ENCODE data around the gene TCN2.

- TF ChIP-seq OSR1 (CRISPR knock-in tag; IDR thresholded peaks at IDR 0.05) = no peak
- no peak for TF ChIP-seq PPARA (CRISPR knock-in tag; IDR thresholded peaks at IDR 0.05; ENCODE audit: borderline replicate concordance)
- TF ChIP-seq PATZ1 (CRISPR knock-in tag; IDR thresholded peaks at IDR 0.05; ENCODE audit: borderline replicate concordance) = peak; percentile 42; the same call in 1 of the 2 replicates
- no peak for TF ChIP-seq ZNF565 (CRISPR knock-in tag; conservative IDR thresholded peaks at IDR 0.05; ENCODE audit: low read depth)
- TF ChIP-seq CREB5 (CRISPR knock-in tag; IDR thresholded peaks at IDR 0.05; ENCODE audit: low read depth) = 0 out of 2 replicates have a peak, but pooled peaks have one; percentile 12
- no peak for TF ChIP-seq CSDC2 (CRISPR knock-in tag; IDR thresholded peaks at IDR 0.05)
- TF ChIP-seq RARB (CRISPR knock-in tag; IDR thresholded peaks at IDR 0.05) = no peak
- peak; percentile 65; the same call in 1 of the 2 replicates for TF ChIP-seq ZFP3 (CRISPR knock-in tag; IDR thresholded peaks at IDR 0.05)
- no peak for TF ChIP-seq CSRNP3 (CRISPR knock-in tag; IDR thresholded peaks at IDR 0.05)
- no peak; the same call in 1 of the 2 replicates for TF ChIP-seq GLIS3 (CRISPR knock-in tag; IDR thresholded peaks at IDR 0.05)
- TF ChIP-seq ARNTL (CRISPR knock-in tag; IDR thresholded peaks at IDR 0.05; ENCODE audit: borderline replicate concordance, low read depth) = no peak
These were observed 31.8 kb upstream of the TCN2 start for GRCh38 chr22:30574997-30575671.
